Measurements from ENCODE around the gene C21orf91.
A peak's percentile ranks its signal among the peaks of the same experiment; 100 is the strongest.

Gene C21orf91

DNA sequence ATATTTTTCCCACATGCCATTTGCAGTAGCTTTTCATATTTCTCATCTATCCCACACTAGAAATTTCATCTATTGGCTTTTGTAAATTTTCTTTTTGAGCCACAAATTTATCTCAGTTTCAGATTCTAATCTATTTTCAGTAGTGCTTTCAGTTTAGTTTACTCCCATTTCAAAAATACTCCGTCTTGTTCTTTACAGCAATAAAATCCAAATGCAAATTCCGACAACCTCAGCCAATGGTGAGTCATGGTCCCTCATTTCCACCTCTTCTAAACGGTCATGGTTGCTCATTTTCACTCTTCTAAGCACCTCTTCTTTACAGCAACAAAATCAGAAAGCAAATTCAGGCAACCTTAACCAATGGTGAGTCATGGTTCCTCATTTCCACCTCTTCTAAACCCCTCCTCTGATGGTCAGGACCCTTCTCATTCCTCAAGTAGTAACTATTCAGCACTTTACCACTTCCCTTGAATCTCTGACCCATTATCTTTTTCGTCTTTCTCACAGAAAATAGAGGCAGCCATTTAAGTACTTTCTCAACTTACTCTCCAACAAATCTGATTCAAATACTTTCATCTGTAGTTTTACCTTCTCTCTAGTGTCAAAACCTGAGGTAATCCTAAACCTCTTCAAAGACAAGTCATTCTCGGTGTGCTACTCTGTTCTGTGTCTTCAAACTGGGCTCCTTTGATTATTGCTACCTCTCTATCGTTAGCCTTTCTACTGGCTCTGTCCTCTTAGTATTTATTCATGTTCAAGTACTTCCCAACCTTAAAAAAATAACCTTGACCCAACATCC lies 34.4 kb downstream of the C21orf91 start:
- DNase-seq (ENCODE audit: low read depth in 1 of 2, low spot score in 1 of 2): peak in 1 of 2 experiments; percentile 52
- Histone ChIP-seq H3K27ac (replicated peaks) (peak overlapping the region; percentile 78), H3K4me3 (replicated peaks; ENCODE audit: insufficient read depth, low read length) (no peak overlapping the region), H3K27me3 (ENCODE audit: insufficient read depth, poor library complexity, severe bottlenecking) (no peaks in the 10 kb centered on the region)
- TF ChIP-seq SPI1 (IDR thresholded peaks at IDR 0.05; ENCODE audit: borderline replicate concordance, low read depth) (no peak), CTCF (IDR thresholded peaks at IDR 0.05; ENCODE audit: insufficient read depth, low read length) (no peak), REST (IDR thresholded peaks at IDR 0.05; ENCODE audit: insufficient replicate concordance, low read depth) (no peak), GABPA (IDR thresholded peaks at IDR 0.05; ENCODE audit: low read depth) (no peak), POLR2AphosphoS5 (IDR thresholded peaks at IDR 0.05; ENCODE audit: low read depth) (no peak)

DNA sequence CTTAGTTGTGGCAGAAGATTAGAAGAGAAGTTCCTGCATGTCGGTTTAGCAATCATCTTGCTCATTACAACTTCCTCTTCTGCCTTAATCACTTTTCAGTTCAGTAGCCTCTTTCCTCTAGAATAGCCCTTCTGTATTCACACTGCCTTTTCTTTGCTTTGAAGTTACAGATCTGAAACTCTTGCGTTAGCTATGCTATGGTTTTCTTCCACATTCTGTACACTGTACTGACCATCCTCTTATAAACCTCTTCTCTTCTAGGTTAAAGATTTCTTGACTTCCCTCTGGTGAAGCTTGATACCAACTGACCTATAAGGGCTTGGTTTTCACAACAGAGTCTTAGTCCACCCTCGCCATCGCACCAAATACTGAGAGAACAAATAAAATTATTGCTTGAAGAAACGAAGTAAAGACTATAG lies 35.0 kb downstream of the C21orf91 start:
- Histone ChIP-seq H3K27ac (replicated peaks) (peak overlapping the region; percentile 78), H3K27me3 (ENCODE audit: insufficient read depth, poor library complexity, severe bottlenecking) (no peaks in the 10 kb centered on the region), H3K4me3 (replicated peaks; ENCODE audit: insufficient read depth, low read length) (no peak overlapping the region)
- peak; percentile 50 to 64 for DNase-seq (ENCODE audit: low read depth in 1 of 2, low spot score in 1 of 2)
- no peak for TF ChIP-seq POLR2AphosphoS5 (IDR thresholded peaks at IDR 0.05; ENCODE audit: low read depth)
- no peak for TF ChIP-seq CTCF (IDR thresholded peaks at IDR 0.05; ENCODE audit: insufficient read depth, low read length)
- peak; percentile 59 for TF ChIP-seq SPI1 (IDR thresholded peaks at IDR 0.05; ENCODE audit: borderline replicate concordance, low read depth)
- no peak for TF ChIP-seq REST (IDR thresholded peaks at IDR 0.05; ENCODE audit: insufficient replicate concordance, low read depth)
- TF ChIP-seq GABPA (IDR thresholded peaks at IDR 0.05; ENCODE audit: low read depth): no peak; the same call in 1 of the 2 replicates

GRCh38 chr21:17783481-17784179 lies 35.5 kb downstream of the C21orf91 start:
- peak overlapping the region; percentile 78 for H3K27ac ChIP-seq (replicated peaks)
- H3K4me3 ChIP-seq (replicated peaks; ENCODE audit: insufficient read depth, low read length): peak overlapping the region; percentile 19
- DNase-seq (ENCODE audit: low read depth in 1 of 2, low spot score in 1 of 2): peak in 1 of 2 experiments; percentile 57
- TF ChIP-seq POLR2AphosphoS5 (IDR thresholded peaks at IDR 0.05; ENCODE audit: low read depth) (no peak), REST (IDR thresholded peaks at IDR 0.05; ENCODE audit: insufficient replicate concordance, low read depth) (no peak), SPI1 (IDR thresholded peaks at IDR 0.05; ENCODE audit: borderline replicate concordance, low read depth) (no peak), CTCF (IDR thresholded peaks at IDR 0.05; ENCODE audit: insufficient read depth, low read length) (no peak)
- H3K27me3 ChIP-seq (ENCODE audit: insufficient read depth, poor library complexity, severe bottlenecking): no peaks in the 10 kb centered on the region

Data from HL-60 (cell line).